PC-3 (cell line): ENCODE measurements around the gene CES2. TPM values are rescaled to one million over a fixed set of nuclear protein-coding genes. Genes with fewer than 3 reads are reported as not detected.

ENCODE experiments used
- ATAC-seq: fragments of 200-7000 bp; cut with Tn5 transposase; 2 replicates; pipeline ENCODE4 v1.9.1; 2020; ENCODE audit warnings: mild to moderate bottlenecking, moderate library complexity
- BruUV-seq: library from RNA; stranded (reverse); fragments of 400-500 nt; replicated peaks from 2 replicates; lab custom pipeline; 2021; lab: Mats Ljungman, UMichigan
- CTCF ChIA-PET: fragments of 300-600 bp; sonication (Branson Sonifier 250); formaldehyde crosslinking; loops from one replicate; lab custom pipeline; 2022; ENCODE audit warnings: antibody characterized with exemption; lab: Charles Lee
- POLR2A ChIA-PET: fragments of 300-600 bp; sonication (Branson Sonifier 250); formaldehyde crosslinking; loops from one replicate; lab custom pipeline; 2022; ENCODE audit warnings: antibody characterized with exemption; ENCODE audit not compliant: unreplicated experiment; lab: Charles Lee
- DNase-seq: peaks from one replicate; pipeline ENCODE4 v3.0.0-alpha.2; 2015
- H2AFZ ChIP-seq: fragments of 300-600 bp; sonication (generic); 2 replicates; pipeline ENCODE4 v1.6.0; 2016; ENCODE audit warnings: antibody characterized with exemption, low read length
- H3F3A ChIP-seq: fragments of 300-600 bp; sonication (generic); one replicate; pipeline ENCODE4 v1.6.0; 2017; ENCODE audit warnings: antibody characterized with exemption, low read length, control low read depth, mild to moderate bottlenecking; ENCODE audit not compliant: unreplicated experiment
- H3K27ac ChIP-seq: fragments of 300-600 bp; sonication (generic); 2 replicates; pipeline ENCODE4 v1.5.1; 2016; ENCODE audit warnings: mild to moderate bottlenecking, low read length
- H3K27me3 ChIP-seq: fragments of 300-600 bp; sonication (generic); 2 replicates; pipeline ENCODE4 v1.6.1; 2016; ENCODE audit warnings: low read length, mixed read lengths
- H3K36me3 ChIP-seq: fragments of 300-600 bp; sonication (generic); 2 replicates; pipeline ENCODE4 v1.6.1; 2016; ENCODE audit warnings: low read depth, mixed run types, low read length, mixed read lengths
- H3K4me1 ChIP-seq: fragments of 300-600 bp; sonication (generic); 2 replicates; pipeline ENCODE4 v1.5.1; 2016; ENCODE audit warnings: low read length; ENCODE audit not compliant: insufficient read depth
- H3K4me2 ChIP-seq: fragments of 300-600 bp; sonication (generic); 2 replicates; pipeline ENCODE4 v1.6.0; 2016; ENCODE audit warnings: low read length
- H3K4me3 ChIP-seq: fragments of 300-600 bp; sonication (generic); 2 replicates; pipeline ENCODE4 v1.5.1; 2016; ENCODE audit warnings: mild to moderate bottlenecking, low read length, mixed read lengths
- H3K79me2 ChIP-seq: fragments of 300-600 bp; sonication (generic); 2 replicates; pipeline ENCODE4 v1.6.1; 2017; ENCODE audit warnings: low read length, mixed read lengths
- H3K9ac ChIP-seq: fragments of 300-600 bp; sonication (generic); 2 replicates; pipeline ENCODE4 v1.6.0; 2016; ENCODE audit warnings: mild to moderate bottlenecking, low read length
- H3K9me2 ChIP-seq: fragments of 300-600 bp; sonication (generic); replicated peaks from 2 replicates; pipeline ENCODE4 v1.6.1; 2016; ENCODE audit warnings: mixed run types, low read length, mixed read lengths
- H3K9me3 ChIP-seq: fragments of 300-600 bp; sonication (generic); 2 replicates; pipeline ENCODE4 v1.6.1; 2016; ENCODE audit warnings: low read length, mixed read lengths
- H4K20me1 ChIP-seq: fragments of 300-600 bp; sonication (generic); 2 replicates; pipeline ENCODE4 v1.6.1; 2016; ENCODE audit warnings: low read length, mixed read lengths
- CTCF ChIP-seq: fragments of 300-600 bp; sonication (generic); conservative IDR thresholded peaks from 2 replicates; pipeline ENCODE4 v1.5.1; 2017; ENCODE audit warnings: antibody characterized with exemption, low read depth, mild to moderate bottlenecking, low read length
- EZH2 ChIP-seq: fragments of 300-600 bp; sonication (generic); IDR thresholded peaks from one replicate; pipeline ENCODE4 v1.6.1; 2017; ENCODE audit warnings: antibody characterized with exemption, mild to moderate bottlenecking, low read length; ENCODE audit not compliant: unreplicated experiment
- EZH2phosphoT487 ChIP-seq: fragments of 300-600 bp; sonication (generic); IDR thresholded peaks from 2 replicates; pipeline ENCODE4 v1.6.1; 2018; ENCODE audit warnings: mild to moderate bottlenecking, antibody characterized with exemption, low read length, borderline replicate concordance
- intact Hi-C: fragments of 100-400 bp; cut with micrococcal nuclease; formaldehyde crosslinking; loops from 2 replicates; pipeline ENCODE4 v1.9.0; 2023
- total RNA-seq: library from RNA; depleted of rRNA; stranded (reverse); fragments of >200 nt; gene quantifications from 2 replicates; pipeline ENCODE4 v1.2.3, GENCODE V29; 2014

CES2 gene
- total RNA-seq, 1 experiment from 2014 or later: 15.8 TPM

- H3K4me2 ChIP-seq: no peak overlapping the region
- CTCF ChIA-PET: no interaction called here
- no peaks in the 10 kb centered on the region for H3K4me1 ChIP-seq
- no peaks in the 10 kb centered on the region for H3F3A ChIP-seq
- no peak overlapping the region for H3K9ac ChIP-seq
- BruUV-seq: no TSS peak
- POLR2A ChIA-PET: no interaction called here
- TF ChIP-seq CTCF (no peak), EZH2 (no peak), EZH2phosphoT487 (no peak)
- no peak for ATAC-seq
- H3K79me2 ChIP-seq: no peaks in the 10 kb centered on the region
- no peak overlapping the region for H3K4me3 ChIP-seq
- no peaks in the 10 kb centered on the region for H3K9me2 ChIP-seq
- no peaks in the 10 kb centered on the region for H3K36me3 ChIP-seq
- no peak for DNase-seq
- no peak overlapping the region for H2AFZ ChIP-seq
- no peaks in the 10 kb centered on the region for H4K20me1 ChIP-seq
- H3K27ac ChIP-seq: no peak overlapping the region
- no peaks in the 10 kb centered on the region for H3K27me3 ChIP-seq
- H3K9me3 ChIP-seq: no peaks in the 10 kb centered on the region
- intact Hi-C loops: no loop called here
These were observed 41.3 kb upstream of the CES2 start for GRCh38 chr16:66894055-66894454.

GRCh38 chr16:66894948-66895688, 40.2 kb upstream of the CES2 start:
- no TSS peak for BruUV-seq
- peak; percentile 70 for DNase-seq
- no peaks in the 10 kb centered on the region for H3K36me3 ChIP-seq
- no peak overlapping the region for H3K4me3 ChIP-seq
- no peak overlapping the region for H2AFZ ChIP-seq
- intact Hi-C loops: no loop called here
- POLR2A ChIA-PET: no interaction called here
- H3K27me3 ChIP-seq: no peaks in the 10 kb centered on the region
- H3K27ac ChIP-seq: no peak overlapping the region
- peak; percentile 89 for ATAC-seq
- H4K20me1 ChIP-seq: no peaks in the 10 kb centered on the region
- peaks cover 3% of the 10 kb centered on the region; the same call in 1 of the 2 replicates for H3K4me1 ChIP-seq
- no peak overlapping the region for H3K9ac ChIP-seq
- TF ChIP-seq EZH2phosphoT487: no peak
- TF ChIP-seq CTCF: peak; percentile 81
- H3K79me2 ChIP-seq: no peaks in the 10 kb centered on the region
- H3F3A ChIP-seq: no peaks in the 10 kb centered on the region
- H3K4me2 ChIP-seq: no peak overlapping the region
- H3K9me2 ChIP-seq: no peaks in the 10 kb centered on the region
- CTCF ChIA-PET: no interaction called here
- no peaks in the 10 kb centered on the region for H3K9me3 ChIP-seq

- no peak for ATAC-seq
- ChIA-PET CTCF (no interaction called here), POLR2A (no interaction called here)
- TF ChIP-seq EZH2 (no peak), CTCF (no peak), EZH2phosphoT487 (no peak)
- H2AFZ ChIP-seq: no peak overlapping the region
- H3F3A ChIP-seq: no peaks in the 10 kb centered on the region
- no peaks in the 10 kb centered on the region for H3K36me3 ChIP-seq
- H3K27ac ChIP-seq: no peak overlapping the region
- no peaks in the 10 kb centered on the region for H3K27me3 ChIP-seq
- DNase-seq: no peak
- H3K9me2 ChIP-seq: no peaks in the 10 kb centered on the region
- H4K20me1 ChIP-seq: no peaks in the 10 kb centered on the region
- H3K4me3 ChIP-seq: no peak overlapping the region
- H3K4me1 ChIP-seq: peaks cover 4% of the 10 kb centered on the region; the same call in 1 of the 2 replicates
- H3K79me2 ChIP-seq: no peaks in the 10 kb centered on the region
- no peak overlapping the region for H3K9ac ChIP-seq
- no peak overlapping the region for H3K4me2 ChIP-seq
- intact Hi-C loops: no loop called here
- BruUV-seq: no TSS peak
- H3K9me3 ChIP-seq: no peaks in the 10 kb centered on the region
These were observed 39.7 kb upstream of the CES2 start for GRCh38 chr16:66895689-66895979.
